Endothelial cell of umbilical vein (primary cell): ENCODE data around the gene C1QB. TPM values are rescaled to one million over a fixed set of nuclear protein-coding genes. Genes with fewer than 3 reads are reported as not detected.

Source experiments
- BruUV-seq: library from RNA; stranded (reverse); fragments of 400-500 nt; replicated peaks from 2 replicates; lab custom pipeline; 2021; lab: Mats Ljungman, UMichigan
- CTCF ChIA-PET: fragments of 300-600, 350-600 bp; sonication (Branson Sonifier 250); formaldehyde crosslinking; loops from one replicate; lab custom pipeline; 2021; ENCODE audit warnings: antibody characterized with exemption, inconsistent platforms; lab: Charles Lee
- POLR2A ChIA-PET: fragments of 300-600, 350-600 bp; sonication (Branson Sonifier 250); formaldehyde crosslinking; loops from one replicate; lab custom pipeline; 2021; ENCODE audit warnings: antibody characterized with exemption, inconsistent platforms; lab: Charles Lee
- DNase-seq: peaks from one replicate; pipeline ENCODE4 v3.0.0-alpha.2; 2011; ENCODE audit warnings: low read depth, low spot score
- FAIRE-seq: peaks from 2 replicates; lab custom pipeline; 2011; peaks lifted over from hg19 to GRCh38; lab: Jason Lieb, UNC
- H2AFZ ChIP-seq: 2 replicates; pipeline ENCODE4 v1.6.0; 2012; ENCODE audit warnings: low read depth, low read length, control low read depth, inconsistent platforms
- H3K27ac ChIP-seq: 2 replicates; pipeline ENCODE4 v1.5.1; 2011; ENCODE audit warnings: low read depth, mild to moderate bottlenecking, control low read depth, low read length, moderate library complexity; ENCODE audit not compliant: insufficient read depth
- H3K27me3 ChIP-seq, 2 experiments: 2 replicates each; pipeline versions ENCODE4 v1.6.0 to v1.6.1; 2011; ENCODE audit warnings: low read length in 2 of 2, mixed read lengths in 1 of 2; ENCODE audit not compliant: control insufficient read depth in 2 of 2, insufficient read depth in 2 of 2
- H3K36me3 ChIP-seq, 2 experiments: 2 replicates in 1 of 2; 3 replicates in 1 of 2; pipeline ENCODE4 v1.5.1; 2011; ENCODE audit warnings: low read length in 2 of 2, mild to moderate bottlenecking in 1 of 2, moderate library complexity in 1 of 2; ENCODE audit not compliant: control insufficient read depth in 2 of 2, insufficient read depth in 2 of 2; ENCODE audit errors: extremely low read depth in 1 of 2
- H3K4me1 ChIP-seq: 3 replicates; pipeline ENCODE4 v1.5.1; 2011; ENCODE audit warnings: mild to moderate bottlenecking, low read length; ENCODE audit not compliant: control insufficient read depth, insufficient read depth; ENCODE audit errors: extremely low read depth
- H3K4me2 ChIP-seq: 2 replicates; pipeline ENCODE4 v1.6.1; 2011; ENCODE audit warnings: low read length, control low read depth, mixed read lengths; ENCODE audit not compliant: insufficient read depth
- H3K4me3 ChIP-seq, 3 experiments: fragments of 200-600 bp in 1 of 3; sonication (generic), shearing (Covaris generic) in 1 of 3; replicated peaks in 1 of 3; 2 replicates each; pipeline ENCODE4 v1.5.1; 2011 to 2016; ENCODE audit warnings: control low read depth in 3 of 3, low read length in 3 of 3, mild to moderate bottlenecking in 2 of 3, inconsistent platforms in 1 of 3, low read depth in 1 of 3, moderate library complexity in 1 of 3; ENCODE audit not compliant: insufficient read depth in 1 of 3
- H3K79me2 ChIP-seq: 2 replicates; pipeline ENCODE4 v1.6.0; 2012; ENCODE audit warnings: low read length, inconsistent platforms; ENCODE audit not compliant: control insufficient read depth, insufficient read depth
- H3K9ac ChIP-seq: replicated peaks from 2 replicates; pipeline ENCODE3; 2011; ENCODE audit warnings: low read length, control low read depth; ENCODE audit not compliant: insufficient read depth; ENCODE audit errors: extremely low read depth
- H3K9me1 ChIP-seq: replicated peaks from 3 replicates; pipeline ENCODE4 v1.6.0; 2011; ENCODE audit warnings: mild to moderate bottlenecking, low read length; ENCODE audit not compliant: control insufficient read depth, insufficient read depth; ENCODE audit errors: extremely low read depth
- H3K9me3 ChIP-seq: replicated peaks from 2 replicates; pipeline ENCODE4 v1.5.1; 2012; ENCODE audit warnings: low read length, inconsistent platforms; ENCODE audit not compliant: control insufficient read depth, insufficient read depth
- H4K20me1 ChIP-seq: replicated peaks from 2 replicates; pipeline ENCODE3; 2011; ENCODE audit warnings: mild to moderate bottlenecking, low read length; ENCODE audit not compliant: control insufficient read depth, insufficient read depth; ENCODE audit errors: extremely low read depth
- CTCF ChIP-seq, 2 donors: IDR thresholded peaks; 1 replicate in 1 of 2; 2 replicates in 1 of 2; pipeline ENCODE4 v1.5.1; 2011; ENCODE audit warnings: low read length in 2 of 2, mild to moderate bottlenecking in 2 of 2, moderate library complexity in 2 of 2, control low read depth in 1 of 2, inconsistent platforms in 1 of 2, low read depth in 1 of 2; ENCODE audit not compliant: insufficient read depth in 1 of 2; ENCODE audit errors: extremely low read depth in 1 of 2
- EZH2 ChIP-seq: IDR thresholded peaks from 2 replicates; pipeline ENCODE4 v1.6.1; 2012; ENCODE audit warnings: borderline replicate concordance, low read depth, mild to moderate bottlenecking, moderate library complexity, low read length, inconsistent platforms; ENCODE audit not compliant: severe bottlenecking
- FOS ChIP-seq: IDR thresholded peaks from 2 replicates; pipeline ENCODE4 v1.6.1; 2011; ENCODE audit warnings: mild to moderate bottlenecking, low read length, moderate library complexity, borderline replicate concordance; ENCODE audit not compliant: insufficient read depth
- GATA2 ChIP-seq: IDR thresholded peaks from 2 replicates; pipeline ENCODE4 v1.7.0; 2011; ENCODE audit warnings: low read depth, mild to moderate bottlenecking, moderate library complexity, mixed read lengths, low read length; ENCODE audit not compliant: insufficient read length, insufficient read depth
- JUN ChIP-seq: IDR thresholded peaks from 2 replicates; pipeline ENCODE4 v1.6.1; 2011; ENCODE audit warnings: borderline replicate concordance, low read depth; ENCODE audit not compliant: insufficient read length, insufficient read depth
- MAX ChIP-seq: IDR thresholded peaks from 2 replicates; pipeline ENCODE4 v1.6.1; 2011; ENCODE audit not compliant: insufficient read depth, insufficient read length
- MYC ChIP-seq: IDR thresholded peaks from one replicate; pipeline ENCODE4 v1.6.1; 2011; ENCODE audit warnings: mild to moderate bottlenecking, low read depth, low read length
- POLR2A ChIP-seq: IDR thresholded peaks from 2 replicates; pipeline ENCODE4 v1.6.1; 2012; ENCODE audit warnings: low read depth, mild to moderate bottlenecking, control low read depth, low read length
- POLR2AphosphoS5 ChIP-seq: IDR thresholded peaks from 2 replicates; pipeline ENCODE4 v1.6.1; 2012; ENCODE audit warnings: low read depth, mild to moderate bottlenecking, control low read depth, low read length, moderate library complexity; ENCODE audit not compliant: insufficient read depth
- dilution Hi-C: fragments of 300-500 bp; cut with MboI; formaldehyde crosslinking; loops from one replicate; pipeline ENCODE4 v1.15.0; 2019; ENCODE audit warnings: low sequenced_read_pairs; ENCODE audit not compliant: extremely low pct_ligation_motif_present
- intact Hi-C: fragments of 100-400 bp; cut with micrococcal nuclease; formaldehyde crosslinking; loops from one replicate; pipeline ENCODE4 v1.10.0; 2022
- polyA plus RNA-seq, 4 experiments: library from polyadenylated mRNA; depleted of rRNA in 3 of 4; stranded (reverse) in 3 of 4; unstranded in 1 of 4; fragments of >200 nt; gene quantifications; 2 replicates each; pipeline versions ENCODE4 v1.2.1 to v1.2.3, GENCODE V29; 2011 to 2012; ENCODE audit warnings: missing spikeins in 1 of 4
- total RNA-seq: library from RNA; stranded (reverse); gene quantifications from 2 replicates; pipeline ENCODE4 v1.2.3, GENCODE V29; 2021

C1QB gene
- total and polyA plus RNA-seq, 2 donors (not counting 3 experiments of a cell fraction or from before 2014, with no cell fraction given): not detected

- BruUV-seq: no TSS peak
- CTCF ChIA-PET: interaction anchor here (1.1 kb wide), 1 partner anchor 22 kb away, joined by 3 read pairs; no protein-coding TSS in a partner anchor
- Histone ChIP-seq H3K4me2 (no peak overlapping the region), H3K27me3 (no peaks in the 10 kb centered on the region), H3K9me1 (no peaks in the 10 kb centered on the region), H3K36me3 (no peaks in the 10 kb centered on the region), H3K9ac (no peak overlapping the region), H3K4me3 (no peak overlapping the region), H3K79me2 (no peaks in the 10 kb centered on the region), H4K20me1 (no peaks in the 10 kb centered on the region), H3K27ac (no peak overlapping the region), H3K9me3 (no peaks in the 10 kb centered on the region), H3K4me1 (no peaks in the 10 kb centered on the region), H2AFZ (no peak overlapping the region)
- intact Hi-C loops: no loop called here
- DNase-seq: no peak
- dilution Hi-C loops: no loop called here
- no peak for FAIRE-seq
- TF ChIP-seq EZH2 (no peak), FOS (no peak), CTCF (IDR thresholded peaks at IDR 0.05; ENCODE audit: extremely low read depth in 1 of 2, insufficient read depth in 1 of 2, low read depth in 1 of 2, low read length in 2 of 2) (no peak), GATA2 (no peak), JUN (no peak), MAX (no peak), POLR2A (no peak), MYC (no peak), POLR2AphosphoS5 (no peak)
- POLR2A ChIA-PET: no interaction called here
Measured at GRCh38 chr1:22612671-22613571, 40.1 kb upstream of the C1QB start.
